GM21423 (cell line): ENCODE measurements around the gene HOXC6.

Source experiments
- ATAC-seq: cut with Tn5 transposase; IDR thresholded peaks from one replicate; pipeline ENCODE4 v1.9.1; 2021; ENCODE audit warnings: mild to moderate bottlenecking, moderate library complexity; ENCODE audit not compliant: unreplicated experiment

HOXC6 gene

GRCh38 chr12:53989227-53990113 lies 38.8 kb upstream of the HOXC6 start:
- no peak for ATAC-seq

GRCh38 chr12:53990311-53991076 lies 37.7 kb upstream of the HOXC6 start:
- no peak for ATAC-seq

DNA sequence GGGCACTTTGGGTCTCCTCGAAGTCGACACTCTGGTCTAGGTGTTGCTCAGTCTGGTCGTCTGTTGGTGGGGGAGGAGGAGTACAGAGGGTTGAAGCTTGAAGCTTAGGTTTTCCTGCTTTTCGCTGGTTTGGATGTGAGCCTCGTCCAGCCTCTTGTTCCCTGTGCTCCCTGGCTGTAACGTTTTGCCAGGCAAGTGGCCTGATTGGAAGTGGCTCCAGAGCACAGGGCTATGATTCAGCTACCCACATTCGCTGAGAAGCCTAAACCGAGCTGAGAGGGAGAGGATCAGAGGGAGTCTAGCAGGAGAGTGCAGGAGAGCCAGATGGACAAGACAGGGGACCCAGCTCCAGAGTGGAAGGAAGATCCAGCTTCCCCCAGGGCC lies 37.2 kb upstream of the HOXC6 start:
- no peak for ATAC-seq

GRCh38 chr12:53992377-53992889 lies 35.8 kb upstream of the HOXC6 start:
- ATAC-seq = no peak

- no peak for ATAC-seq
Measured at GRCh38 chr12:53993162-53994008, 34.9 kb upstream of the HOXC6 start.

- ATAC-seq = no peak
Measured at GRCh38 chr12:53994009-53994263, 34.3 kb upstream of the HOXC6 start.

- ATAC-seq = no peak
Measured at GRCh38 chr12:53994264-53995001, 33.8 kb upstream of the HOXC6 start.

GRCh38 chr12:53995002-53995377 lies 33.2 kb upstream of the HOXC6 start:
- ATAC-seq = no peak

DNA sequence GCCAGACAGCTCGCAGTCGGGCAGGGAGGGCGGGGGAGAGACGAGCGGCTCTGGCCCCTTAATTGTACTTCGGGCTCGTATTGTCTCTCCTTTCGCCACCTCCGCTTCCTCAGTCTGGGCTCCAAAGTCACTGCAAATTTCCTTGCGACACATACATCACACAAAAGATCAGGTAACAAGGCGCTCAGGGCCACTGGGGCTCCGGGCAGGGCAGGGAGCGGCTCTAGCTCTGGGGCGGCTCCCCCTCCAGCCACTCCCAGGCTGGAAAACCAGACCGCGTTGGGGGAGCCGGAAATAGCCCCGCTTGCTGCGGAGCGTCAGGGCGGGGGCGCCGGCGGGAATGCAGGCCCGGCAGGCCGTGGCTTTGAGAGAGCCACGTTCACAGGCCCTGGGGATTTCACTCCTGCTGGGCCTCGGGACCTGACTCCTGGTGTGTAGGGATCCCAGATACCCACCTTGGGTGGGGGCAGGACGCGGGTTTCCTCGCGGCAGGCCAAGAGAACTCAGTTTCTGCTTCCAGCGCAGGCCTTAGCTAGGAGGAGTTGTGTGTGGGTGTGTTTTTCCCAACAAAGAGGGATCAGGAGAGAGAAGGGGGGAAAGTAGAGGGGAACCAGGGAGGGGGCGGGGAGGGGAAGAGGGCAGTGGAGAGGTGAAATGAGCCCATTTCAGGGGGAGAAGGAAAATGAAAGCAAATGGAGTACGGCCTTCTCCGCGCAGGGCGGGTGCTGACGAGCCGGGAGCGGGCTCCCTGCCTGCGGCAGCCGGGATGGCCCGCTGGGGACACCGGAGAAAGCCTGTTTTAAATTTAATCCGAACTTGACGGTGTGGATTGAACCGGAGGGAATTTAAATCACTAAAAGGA lies 32.6 kb upstream of the HOXC6 start:
- no peak for ATAC-seq

DNA sequence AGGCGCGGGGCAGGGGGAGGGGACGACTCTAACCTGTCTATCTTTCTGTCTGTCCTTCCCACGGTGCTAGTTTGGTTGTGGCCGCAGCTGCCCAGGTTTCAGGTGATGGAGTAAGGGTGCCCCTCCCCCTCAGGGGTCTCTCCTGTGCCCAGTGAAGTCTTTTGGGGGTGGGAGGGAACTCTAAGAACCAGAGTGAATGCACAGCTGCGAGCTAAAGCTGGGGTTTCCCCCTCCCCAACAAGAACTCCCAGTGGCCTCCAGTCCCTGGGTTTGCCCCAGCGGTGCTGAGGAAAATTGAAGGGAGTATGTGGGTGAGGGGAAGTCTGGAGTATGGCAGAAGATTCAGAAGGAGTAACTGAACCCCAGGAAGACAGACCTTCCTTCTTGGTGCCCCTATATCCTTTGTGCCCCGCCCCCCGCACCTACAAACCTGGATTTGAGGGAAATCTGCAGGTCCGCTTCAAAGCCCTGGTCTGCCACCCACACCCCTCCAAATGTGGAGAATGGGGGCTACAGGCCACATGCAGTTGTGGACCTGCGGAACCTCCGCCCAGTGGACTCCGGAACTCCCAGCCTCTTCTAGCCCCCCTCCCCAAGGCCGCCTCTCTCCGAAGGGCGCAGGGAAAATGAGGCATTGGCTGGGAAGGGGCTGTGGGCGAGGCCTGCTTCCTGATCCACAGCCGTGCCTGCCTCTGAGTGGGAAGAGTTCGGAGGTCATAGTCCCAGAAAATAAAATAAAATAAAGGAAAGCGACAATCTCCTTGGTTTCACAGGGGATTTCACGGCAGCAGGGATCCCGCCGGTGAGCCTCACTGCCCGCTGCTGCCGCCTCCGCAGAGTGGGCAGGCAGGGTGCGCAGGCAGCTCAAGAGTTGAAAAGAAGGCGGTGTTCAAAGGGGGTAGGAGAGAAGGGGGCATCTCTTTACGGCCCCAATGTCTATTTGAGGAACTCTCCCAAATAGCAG lies 31.7 kb upstream of the HOXC6 start:
- no peak for ATAC-seq

DNA sequence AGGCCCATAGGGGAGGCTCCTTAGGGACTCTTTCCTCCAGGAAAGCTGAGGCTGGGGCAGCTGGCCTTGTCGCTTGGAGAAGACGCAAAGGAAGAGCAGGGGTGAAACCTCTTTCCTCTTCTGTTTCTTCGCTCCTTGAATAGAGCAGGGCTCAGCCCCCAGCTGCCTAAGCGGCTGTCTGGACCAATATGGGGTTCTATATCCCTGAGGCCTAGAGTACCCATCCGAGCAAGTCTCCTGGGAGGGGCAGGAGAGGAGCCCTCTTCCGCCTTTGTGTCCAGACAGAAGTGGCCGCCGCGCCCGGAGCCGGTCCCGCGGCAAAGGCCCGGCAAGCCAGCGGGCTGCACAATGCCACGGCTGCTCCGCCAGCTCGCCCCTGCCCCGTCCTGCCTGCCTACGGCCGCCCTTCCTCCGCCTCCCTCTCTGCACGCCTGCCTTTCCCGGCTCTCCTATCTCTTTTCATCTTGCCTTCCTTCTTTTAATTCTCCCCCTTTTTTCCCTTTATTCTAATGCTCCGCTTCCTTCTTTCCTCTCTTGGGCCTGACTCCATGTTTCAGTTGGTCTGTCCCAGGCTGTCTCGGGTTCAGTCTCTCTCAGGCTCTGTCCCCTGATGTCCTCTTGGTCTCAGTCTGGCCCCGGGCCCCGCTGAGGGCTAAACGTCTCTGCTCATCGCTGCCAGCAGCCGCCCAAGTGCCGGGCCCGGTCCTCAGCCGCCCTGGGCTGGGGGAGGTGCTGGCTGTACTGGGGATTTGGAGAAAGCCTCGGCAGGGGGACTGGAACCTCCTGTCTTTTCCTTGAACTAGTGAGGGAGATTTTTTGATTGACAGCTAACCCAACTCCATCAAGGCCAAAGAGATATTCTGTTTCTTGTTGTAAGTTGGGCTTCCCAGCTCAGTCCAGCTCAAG lies 30.8 kb upstream of the HOXC6 start:
- no peak for ATAC-seq

DNA sequence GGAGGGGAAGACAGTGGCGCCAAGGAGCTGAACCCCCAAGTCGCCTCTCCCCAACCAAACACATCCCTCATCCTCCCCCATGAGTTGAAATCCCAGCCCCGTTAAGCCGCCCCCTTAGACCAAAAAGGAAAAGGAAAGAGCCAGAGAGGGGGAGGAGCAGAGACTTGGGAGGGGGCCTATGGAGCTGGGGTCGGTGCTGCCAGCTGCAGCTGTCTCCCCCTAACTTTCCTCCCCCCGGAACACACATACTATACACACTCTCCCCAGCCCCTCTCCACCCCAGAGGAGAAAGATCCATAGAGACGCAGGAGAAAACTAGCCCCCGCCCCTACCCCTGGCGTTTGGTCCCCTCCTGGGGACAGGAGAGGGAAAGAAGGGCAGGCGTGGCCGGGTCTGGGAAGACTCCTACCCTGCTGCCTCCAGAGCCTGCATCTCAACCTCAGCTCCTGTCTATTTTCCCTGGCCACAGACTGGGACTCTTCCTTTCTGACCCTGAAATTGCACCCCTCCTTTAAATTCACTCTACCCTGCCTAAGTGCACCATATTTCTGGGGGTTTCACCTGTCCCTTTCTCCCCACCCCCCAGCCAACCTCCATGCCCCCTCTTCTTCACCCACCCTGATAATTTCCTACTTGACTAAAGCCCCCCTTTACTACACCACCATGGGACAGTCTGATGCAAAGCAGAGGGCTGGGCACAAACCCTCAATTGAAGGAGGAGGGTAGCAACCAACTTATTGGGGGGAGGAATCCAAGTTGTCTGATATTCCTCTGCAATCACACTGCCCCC lies 29.9 kb upstream of the HOXC6 start:
- ATAC-seq = no peak

DNA sequence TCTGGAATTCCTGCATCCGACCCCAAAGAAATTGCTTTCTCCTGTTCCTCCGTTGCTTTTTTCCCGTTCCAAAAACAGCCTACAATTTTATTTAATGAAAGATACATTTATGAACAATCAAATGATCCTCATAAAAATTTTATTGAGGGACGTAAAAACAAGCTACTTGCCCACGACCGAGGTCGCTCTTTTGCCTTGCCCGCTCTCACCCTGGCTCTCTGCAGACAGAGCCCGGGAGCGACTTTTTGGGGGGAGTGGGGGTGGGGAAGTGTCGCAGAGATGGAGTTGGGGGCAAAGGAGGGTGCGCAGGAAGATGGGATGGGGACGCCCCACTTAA lies 29.4 kb upstream of the HOXC6 start:
- no peak for ATAC-seq

DNA sequence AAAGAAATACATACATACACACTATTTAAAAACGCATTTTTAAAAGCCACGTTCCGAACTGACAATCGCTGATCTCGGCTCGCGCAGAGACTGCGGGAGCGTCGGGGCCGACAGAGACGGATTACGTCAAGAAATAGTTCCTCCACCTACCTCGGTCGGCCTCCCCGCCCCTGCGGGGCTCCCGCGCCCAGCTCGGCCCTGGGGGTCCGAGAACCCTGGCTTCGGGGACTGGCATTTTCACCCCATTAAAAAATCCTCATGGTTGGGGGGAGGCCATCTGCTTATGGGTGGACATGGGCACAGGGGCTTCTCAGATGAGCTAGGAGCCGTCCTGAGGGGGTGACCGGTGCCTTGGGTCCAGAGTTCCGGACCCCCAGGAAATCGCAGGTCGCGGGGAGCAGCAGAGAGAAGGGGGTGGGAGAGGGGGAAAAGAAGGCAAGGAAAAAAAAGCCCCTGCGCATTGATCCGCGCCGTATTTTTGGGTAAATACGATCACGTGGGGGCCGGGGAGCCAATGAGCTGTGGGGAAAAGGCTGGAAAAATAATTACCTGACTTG lies 28.6 kb upstream of the HOXC6 start:
- no peak for ATAC-seq

- ATAC-seq = no peak
Measured at GRCh38 chr12:54000116-54001114, 27.8 kb upstream of the HOXC6 start, which contains the start of gene HOXC9. Gene HOXC9 (plus strand): TSS chr12:54000161. CDS start chr12:54000189, 28 bp downstream.
